Measurements from ENCODE around the gene ELK3. TPM values are rescaled to one million over a fixed set of nuclear protein-coding genes. Genes with fewer than 3 reads are reported as not detected.

The ELK3 gene
- total RNA-seq, 2 experiments from 2014 or later, result 26.8 to 31.5 TPM

DNA sequence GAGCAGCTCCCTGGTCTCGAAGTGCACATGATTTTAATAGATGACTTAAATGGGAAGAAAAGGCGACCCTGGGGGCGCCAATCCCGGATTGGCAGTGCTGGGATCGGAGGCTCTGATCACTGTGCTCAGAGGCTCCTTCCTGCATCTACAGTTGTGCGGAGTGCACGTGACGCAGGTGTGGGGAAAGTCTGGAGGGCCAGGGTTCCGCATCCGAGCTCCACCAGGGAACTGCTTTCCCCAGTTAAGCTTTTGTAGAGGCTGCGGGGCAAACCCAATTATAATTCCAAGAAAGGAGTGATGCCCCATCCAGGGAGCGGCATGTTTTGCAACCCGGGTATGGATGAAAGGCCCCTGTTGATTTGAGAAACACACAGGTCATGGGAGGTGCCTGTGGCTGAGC, 36.5 kb downstream of the ELK3 start:
- no peaks in the 10 kb centered on the region for H3K27me3 Mint-ChIP-seq
- no peaks in the 10 kb centered on the region for H3K9me3 Mint-ChIP-seq
- CTCF ChIA-PET, result no interaction called here
- H3K36me3 Mint-ChIP-seq (ENCODE audit: low read depth), result peaks cover 46% of the 10 kb centered on the region
- no peak for TF ChIP-seq CTCF (IDR thresholded peaks at IDR 0.05)
- H3K4me3 Mint-ChIP-seq, result no peak overlapping the region
- no peaks in the 10 kb centered on the region for H3K9me3 ChIP-seq (ENCODE audit: control insufficient read depth in 1 of 2, insufficient read depth in 1 of 2, low read length in 2 of 2)
- H3K4me1 Mint-ChIP-seq (ENCODE audit: low read depth), result peaks cover 32% of the 10 kb centered on the region
- no peak overlapping the region for H3K27ac ChIP-seq (ENCODE audit: low read depth in 1 of 2, low read length in 2 of 2)
- H3K36me3 ChIP-seq (ENCODE audit: insufficient read depth, low read length), result peaks cover 77% of the 10 kb centered on the region
- H3K4me3 ChIP-seq (ENCODE audit: low read length), result no peak overlapping the region
- DNase-seq (no peak), ATAC-seq (ENCODE audit: poor library complexity) (no peak)
- POLR2A ChIA-PET, result interaction anchor here (0.6 kb wide), 1 partner anchor 25 kb away, joined by 3 read pairs; no protein-coding TSS in a partner anchor
- no peaks in the 10 kb centered on the region for H3K27me3 ChIP-seq (ENCODE audit: control insufficient read depth in 1 of 2, insufficient read depth in 2 of 2, low read length in 2 of 2)
- intact Hi-C loops (cut with DNase I, micrococcal nuclease), result no loop called here
- H3K4me1 ChIP-seq (ENCODE audit: insufficient read depth, low read length), result peaks cover 38% of the 10 kb centered on the region
- H3K27ac Mint-ChIP-seq, result no peak overlapping the region

GRCh38 chr12:96233168-96233567, 39.0 kb downstream of the ELK3 start:
- Mint-ChIP-seq H3K36me3 (ENCODE audit: low read depth) (peaks cover 44% of the 10 kb centered on the region), H3K4me1 (ENCODE audit: low read depth) (peaks cover 43% of the 10 kb centered on the region), H3K27ac (peak overlapping the region; percentile 14), H3K4me3 (no peak overlapping the region), H3K9me3 (no peaks in the 10 kb centered on the region), H3K27me3 (no peaks in the 10 kb centered on the region)
- peaks cover 54% of the 10 kb centered on the region for H3K36me3 ChIP-seq (ENCODE audit: insufficient read depth, low read length)
- H3K9me3 ChIP-seq (ENCODE audit: control insufficient read depth in 1 of 2, insufficient read depth in 1 of 2, low read length in 2 of 2), result no peaks in the 10 kb centered on the region
- intact Hi-C loops (cut with DNase I, micrococcal nuclease), result no loop called here
- no peaks in the 10 kb centered on the region for H3K27me3 ChIP-seq (ENCODE audit: control insufficient read depth in 1 of 2, insufficient read depth in 2 of 2, low read length in 2 of 2)
- DNase-seq, result no peak
- POLR2A ChIA-PET, result no interaction called here
- CTCF ChIA-PET, result no interaction called here
- H3K4me3 ChIP-seq (ENCODE audit: low read length), result no peak overlapping the region
- ATAC-seq (ENCODE audit: poor library complexity), result no peak
- H3K27ac ChIP-seq (ENCODE audit: low read depth in 1 of 2, low read length in 2 of 2), result no peak overlapping the region
- TF ChIP-seq CTCF (IDR thresholded peaks at IDR 0.05), result no peak
- H3K4me1 ChIP-seq (ENCODE audit: insufficient read depth, low read length), result peaks cover 48% of the 10 kb centered on the region

- Mint-ChIP-seq H3K4me3 (no peak overlapping the region), H3K27ac (peak overlapping the region; percentile 97), H3K36me3 (ENCODE audit: low read depth) (peaks cover 44% of the 10 kb centered on the region), H3K27me3 (no peaks in the 10 kb centered on the region), H3K9me3 (no peaks in the 10 kb centered on the region), H3K4me1 (ENCODE audit: low read depth) (peaks cover 49% of the 10 kb centered on the region)
- no peak for DNase-seq
- Histone ChIP-seq H3K4me3 (ENCODE audit: low read length) (no peak overlapping the region), H3K27me3 (ENCODE audit: control insufficient read depth in 1 of 2, insufficient read depth in 2 of 2, low read length in 2 of 2) (no peaks in the 10 kb centered on the region), H3K27ac (ENCODE audit: low read depth in 1 of 2, low read length in 2 of 2) (no peak overlapping the region), H3K36me3 (ENCODE audit: insufficient read depth, low read length) (peaks cover 46% of the 10 kb centered on the region), H3K4me1 (ENCODE audit: insufficient read depth, low read length) (peaks cover 55% of the 10 kb centered on the region), H3K9me3 (ENCODE audit: control insufficient read depth in 1 of 2, insufficient read depth in 1 of 2, low read length in 2 of 2) (no peaks in the 10 kb centered on the region)
- ChIA-PET POLR2A (interaction anchor here (2.5 kb wide), 1 partner anchor 166 kb away, joined by 9 read pairs; the partner anchor contains the start of gene CDK17), CTCF (interaction anchor here (2.2 kb wide), 1 partner anchor 19 kb away, joined by 8 read pairs; no protein-coding TSS in a partner anchor)
- intact Hi-C loops (cut with DNase I, micrococcal nuclease), result no loop called here
- no peak for ATAC-seq (ENCODE audit: poor library complexity)
- TF ChIP-seq CTCF (IDR thresholded peaks at IDR 0.05), result no peak
These were observed 39.8 kb downstream of the ELK3 start for GRCh38 chr12:96233939-96234461.
